ENCODE results near the gene RGMB. TPM values are rescaled to one million over a fixed set of nuclear protein-coding genes. Genes with fewer than 3 reads are reported as not detected.

RGMB gene
- total and polyA plus RNA-seq, 2 donors, result 1.7 to 4.1 TPM

GRCh38 chr5:98845878-98846277 lies 72.4 kb downstream of the RGMB start:
- no peaks in the 10 kb centered on the region for H3K36me3 ChIP-seq (ENCODE audit: control insufficient read depth in 2 of 2, insufficient read depth in 2 of 2, low read length in 1 of 2)
- H3K27ac ChIP-seq (ENCODE audit: low read depth in 1 of 2, low read length in 1 of 2), result no peak overlapping the region
- H3K4me3 ChIP-seq (ENCODE audit: low read length in 2 of 2), result no peak overlapping the region
- no peak for DNase-seq (ENCODE audit: low read depth in 6 of 9, low spot score in 9 of 9)
- 99% methylated on average over 8 of the region's 8 CpGs for WGBS
- H3K9me3 ChIP-seq (ENCODE audit: control insufficient read depth in 2 of 2, insufficient read depth in 1 of 2, low read length in 1 of 2), result peaks cover 1 to 16% of the 10 kb centered on the region in 2 donors
- no peaks in the 10 kb centered on the region for H3K27me3 ChIP-seq (ENCODE audit: control insufficient read depth in 2 of 2, insufficient read depth in 1 of 2, low read length in 1 of 2)
- no peaks in the 10 kb centered on the region for H3K4me1 ChIP-seq (ENCODE audit: control insufficient read depth in 2 of 2, insufficient read depth in 2 of 2, low read length in 2 of 2)

Other genes starting within 250 kb of the RGMB start
- gene CHD1, start 155.3 kb downstream of the RGMB start, total RNA-seq, result 170 TPM
- gene CHD1, start 155.3 kb downstream of the RGMB start, polyA plus RNA-seq, result 55.7 TPM

All from thymus (tissue), 11 donors.